GM21786 (cell line): ENCODE data around the gene BROX.
"Not testable (repeated sequence)": the region's sequence is repeated elsewhere in the genome, so short reads cannot be mapped to it uniquely, and the experiment has no call there.

Experiments
- ATAC-seq: cut with Tn5 transposase; IDR thresholded peaks from one replicate; pipeline ENCODE4 v1.9.1; 2021; ENCODE audit not compliant: unreplicated experiment

The BROX gene

DNA sequence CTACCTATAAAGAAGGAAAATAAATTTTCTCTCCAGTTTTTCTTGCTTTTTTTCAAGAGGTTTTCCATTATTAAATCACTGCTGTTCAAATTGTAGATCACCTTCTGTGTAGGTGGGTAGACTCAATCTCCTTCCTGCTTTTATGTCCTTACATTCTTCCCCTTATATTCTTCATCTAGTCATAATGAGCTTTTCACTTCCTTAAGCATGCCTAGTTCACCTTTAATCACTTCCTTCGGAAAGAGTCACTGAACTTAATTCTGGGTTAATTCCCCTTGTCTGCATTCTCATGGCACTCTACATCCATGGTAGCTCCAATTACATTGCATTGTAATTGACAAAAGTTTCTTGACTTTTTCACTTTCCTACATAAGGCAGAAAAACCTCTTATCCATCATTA is 18.5 kb downstream of the BROX start:
- no peak for ATAC-seq

DNA sequence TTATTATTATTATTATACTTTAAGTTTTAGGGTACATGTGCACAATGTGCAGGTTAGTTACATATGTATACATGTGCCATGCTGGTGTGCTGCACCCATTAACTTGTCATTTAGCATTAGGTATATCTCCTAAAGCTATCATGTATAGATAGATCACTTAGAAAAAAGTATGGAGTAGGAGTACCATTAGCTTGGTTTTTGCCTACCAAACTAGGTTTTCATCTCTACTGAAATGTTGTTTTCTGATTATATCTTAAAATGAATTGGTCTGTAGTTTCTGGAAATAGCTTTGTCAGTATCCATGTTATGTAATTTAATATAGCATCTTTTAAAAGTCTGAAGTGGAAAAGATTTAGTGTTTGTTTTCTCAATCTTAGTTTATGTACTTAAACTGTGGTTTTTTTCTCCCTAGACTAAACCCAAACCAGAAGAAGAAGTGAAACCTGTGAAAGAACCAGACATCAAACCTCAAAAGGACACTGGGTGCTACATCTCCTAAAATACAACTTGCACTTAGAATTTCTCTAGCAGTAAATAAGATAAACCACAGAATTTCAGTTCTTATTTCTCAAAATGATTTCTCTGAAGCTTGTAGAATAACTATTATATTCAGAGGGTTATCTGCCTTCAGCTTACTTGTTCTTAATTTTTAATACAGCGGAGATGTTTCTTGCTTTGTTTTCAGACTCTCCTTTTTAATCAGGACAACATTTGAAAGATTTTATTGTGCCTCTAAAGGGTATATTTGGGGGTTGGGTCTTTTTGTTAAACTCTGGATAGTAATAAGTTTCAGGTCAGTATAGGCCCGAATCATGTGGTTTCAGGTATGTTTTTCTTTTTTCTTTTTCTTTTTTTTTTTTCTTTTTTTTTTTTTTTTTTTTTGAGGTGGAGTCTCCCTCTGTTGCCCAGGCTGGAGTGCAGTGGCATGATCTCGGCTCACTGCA is 20.1 kb downstream of the BROX start:
- peak; percentile 98 for ATAC-seq

DNA sequence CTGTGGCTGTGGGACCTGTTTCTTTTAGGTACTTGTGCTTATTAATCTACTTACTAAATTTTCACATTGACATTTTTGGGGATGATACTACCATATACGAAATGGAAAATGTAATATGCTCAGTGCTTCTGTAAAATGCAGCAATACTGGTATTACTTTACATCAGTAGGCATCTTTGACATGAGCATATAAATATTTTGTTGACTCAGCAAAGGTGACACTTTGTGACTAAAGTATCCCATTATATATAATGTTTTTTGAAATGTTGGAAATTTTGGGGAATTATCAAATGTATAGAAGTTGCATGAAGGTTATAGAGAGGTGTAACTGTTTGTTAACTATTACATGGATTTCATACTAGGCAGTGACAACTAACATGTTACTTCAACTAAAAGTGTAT is 22.4 kb downstream of the BROX start:
- ATAC-seq, result no peak

DNA sequence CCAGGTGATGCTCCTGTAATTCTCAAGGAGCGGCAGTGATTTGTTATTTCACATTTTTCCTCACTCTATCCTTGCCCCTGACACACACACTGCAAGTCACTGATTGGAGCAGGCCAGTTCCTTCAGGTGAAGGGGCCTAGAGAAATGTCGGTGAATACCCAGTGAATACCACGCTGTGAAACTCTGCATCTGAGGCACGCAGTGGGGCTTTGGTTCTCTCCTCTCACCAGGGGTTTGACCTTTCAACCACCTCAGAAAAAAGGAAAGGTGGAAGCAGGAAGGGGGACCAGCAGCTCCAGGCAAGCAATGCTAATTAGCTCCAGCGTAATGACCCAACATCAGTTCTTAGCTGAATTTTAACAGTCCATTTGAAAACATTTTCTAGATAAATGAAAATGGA is 24.1 kb downstream of the BROX start:
- no peak for ATAC-seq

DNA sequence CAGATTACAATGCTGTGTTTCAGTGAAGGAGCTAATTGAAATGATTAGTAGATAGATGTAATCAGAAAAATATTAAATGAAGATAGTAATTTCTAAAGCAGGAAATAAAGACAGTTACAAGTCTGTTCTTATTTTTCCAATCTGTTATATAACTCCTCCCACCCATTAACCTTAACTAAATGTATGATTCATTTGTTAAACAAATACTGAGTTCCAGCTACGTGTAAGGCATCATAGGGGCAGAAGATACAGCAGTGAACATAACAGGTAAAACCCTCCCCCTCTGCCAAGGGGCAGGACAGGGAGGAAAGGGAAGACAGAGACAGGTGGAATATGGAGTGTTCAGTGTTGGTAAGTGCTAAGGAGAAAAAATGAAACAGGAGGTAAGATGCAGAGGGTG is 24.6 kb downstream of the BROX start, which contains the start of gene FAM177B:
TSS of gene FAM177B (plus strand) at position 231 of the 400 bp plus-strand sequence. CDS start 9,344 bp downstream, outside the sequence.
- no peak for ATAC-seq

DNA sequence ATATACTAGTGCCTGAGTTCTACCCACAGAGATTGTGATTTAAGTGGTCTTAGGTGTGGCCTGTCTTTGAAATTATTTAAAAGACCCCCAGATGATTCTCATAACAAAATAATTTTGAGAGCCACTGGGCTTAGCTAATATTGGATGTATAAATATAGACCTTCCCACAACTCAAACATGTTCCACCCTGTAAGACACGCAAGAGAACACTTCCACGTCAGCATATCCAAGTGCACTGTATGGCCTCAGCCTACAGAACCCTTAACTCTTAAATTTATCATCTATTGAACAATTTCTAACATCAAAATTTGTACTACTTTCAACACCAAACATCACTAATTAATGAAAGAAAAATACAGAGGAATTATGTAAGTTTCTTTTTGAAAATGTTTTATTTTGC is 27.1 kb downstream of the BROX start:
- no peak for ATAC-seq

DNA sequence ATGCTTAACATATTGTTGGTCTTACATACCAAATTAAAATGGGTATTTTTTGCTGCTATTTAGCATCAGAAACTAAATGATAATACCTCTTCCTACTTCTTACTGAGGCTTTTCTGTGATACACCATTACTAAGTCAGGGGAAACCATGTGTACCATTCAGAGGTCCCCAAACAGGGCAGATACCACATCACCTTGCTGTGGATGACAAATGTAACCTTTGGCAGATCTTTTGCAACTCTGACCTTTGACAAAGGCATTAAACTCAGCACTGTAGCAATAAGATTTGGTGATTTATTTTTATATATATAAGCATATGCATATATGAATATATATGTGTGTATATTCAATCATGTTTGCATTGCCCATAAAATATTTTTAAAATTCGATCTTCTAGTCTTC is 27.6 kb downstream of the BROX start:
- no peak for ATAC-seq

DNA sequence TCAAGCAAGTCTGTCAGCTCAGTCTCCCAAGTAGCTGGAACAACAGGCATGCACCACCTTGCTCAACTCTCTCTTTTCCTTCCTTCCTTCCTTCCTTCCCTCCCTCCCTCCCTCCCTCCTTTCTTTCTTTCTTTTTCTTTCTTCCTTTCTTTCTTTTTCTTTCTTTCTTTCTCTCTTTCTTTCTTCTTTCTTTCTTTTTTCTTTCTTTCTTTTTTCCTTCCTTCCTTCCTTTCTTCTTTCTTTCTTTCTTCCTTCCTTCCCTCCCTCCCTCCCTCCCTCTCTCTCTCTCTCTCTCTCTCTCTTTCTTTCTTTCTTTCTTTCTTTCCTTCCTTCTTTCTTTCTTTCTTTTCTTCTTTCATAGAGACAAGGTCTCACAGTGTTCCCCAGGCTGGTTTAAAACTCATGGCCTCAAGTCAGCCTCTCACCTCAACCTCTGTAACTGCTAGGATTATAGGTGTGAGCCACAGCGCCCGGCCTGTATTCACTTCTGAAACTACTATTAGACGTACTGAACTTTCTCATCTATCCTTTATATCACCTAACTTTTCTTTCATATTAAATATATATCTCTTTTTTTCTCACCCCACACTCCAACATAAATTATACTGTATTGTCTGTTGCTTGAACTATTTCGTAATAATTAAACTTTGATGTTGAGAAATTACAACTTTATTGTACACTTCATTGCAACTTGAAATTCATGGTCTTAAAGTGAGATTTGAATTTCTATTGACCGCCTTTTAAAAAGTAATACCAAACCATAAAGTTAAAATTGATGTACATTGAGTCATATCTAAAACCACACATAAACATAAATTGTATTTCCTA is 29.5 kb downstream of the BROX start:
- not testable (repeated sequence) for ATAC-seq

DNA sequence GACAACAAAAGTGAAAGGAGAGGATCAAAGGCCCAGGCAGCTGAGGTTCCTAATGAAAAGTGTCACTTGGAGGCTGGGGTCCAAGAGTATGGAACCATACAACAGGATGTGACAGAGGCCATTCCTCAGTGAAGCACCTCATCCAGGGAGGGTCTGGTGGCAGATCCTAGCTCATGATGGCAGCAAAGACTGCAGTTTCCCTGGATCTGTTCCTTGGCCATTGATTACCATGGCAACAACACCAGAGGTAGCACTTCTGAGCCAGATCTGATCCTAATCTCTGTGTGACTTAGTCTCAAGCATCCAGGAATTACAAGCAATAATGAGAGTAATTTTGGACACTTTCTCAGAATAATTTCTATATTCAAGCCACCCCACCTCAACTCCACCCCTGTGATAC is 37.6 kb downstream of the BROX start:
- ATAC-seq, result no peak

DNA sequence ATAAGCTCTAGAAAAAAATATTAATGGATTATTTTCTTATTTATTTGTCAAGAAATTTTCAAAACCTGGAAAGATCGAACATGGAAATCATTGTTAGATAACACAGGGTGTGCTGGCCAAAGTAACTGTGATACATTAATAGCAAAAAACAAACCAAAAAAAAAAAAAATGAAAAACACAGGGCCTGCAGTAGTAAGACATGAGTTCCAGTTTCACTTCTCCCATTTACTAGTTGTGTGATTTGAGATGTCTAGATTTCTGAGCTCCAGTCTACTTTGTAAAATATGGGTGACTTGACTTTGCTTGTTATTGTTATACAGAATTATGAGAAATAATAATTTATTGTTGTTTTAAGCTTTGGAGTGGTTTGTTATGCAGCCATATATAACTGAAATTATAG is 38.3 kb downstream of the BROX start:
- peak; percentile 79 for ATAC-seq

DNA sequence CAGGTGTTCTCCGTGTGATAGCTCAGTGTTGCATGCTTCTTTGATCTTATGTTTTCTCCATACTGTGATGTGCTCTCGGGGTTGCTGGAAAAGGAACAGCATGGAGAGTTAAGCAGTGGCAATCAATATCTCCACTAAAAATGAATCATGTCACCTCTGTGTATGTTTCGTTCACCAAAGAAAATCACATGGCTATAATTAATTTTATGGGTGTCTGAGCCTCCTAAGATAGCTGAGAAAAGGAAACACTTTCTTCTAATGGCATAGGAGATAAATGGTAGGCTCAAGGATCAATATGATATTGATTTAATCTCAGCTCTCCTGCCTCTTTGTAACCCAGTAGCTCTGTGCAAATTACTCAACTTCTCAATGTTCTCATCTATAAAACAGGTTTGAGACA is 38.9 kb downstream of the BROX start:
- no peak for ATAC-seq

DNA sequence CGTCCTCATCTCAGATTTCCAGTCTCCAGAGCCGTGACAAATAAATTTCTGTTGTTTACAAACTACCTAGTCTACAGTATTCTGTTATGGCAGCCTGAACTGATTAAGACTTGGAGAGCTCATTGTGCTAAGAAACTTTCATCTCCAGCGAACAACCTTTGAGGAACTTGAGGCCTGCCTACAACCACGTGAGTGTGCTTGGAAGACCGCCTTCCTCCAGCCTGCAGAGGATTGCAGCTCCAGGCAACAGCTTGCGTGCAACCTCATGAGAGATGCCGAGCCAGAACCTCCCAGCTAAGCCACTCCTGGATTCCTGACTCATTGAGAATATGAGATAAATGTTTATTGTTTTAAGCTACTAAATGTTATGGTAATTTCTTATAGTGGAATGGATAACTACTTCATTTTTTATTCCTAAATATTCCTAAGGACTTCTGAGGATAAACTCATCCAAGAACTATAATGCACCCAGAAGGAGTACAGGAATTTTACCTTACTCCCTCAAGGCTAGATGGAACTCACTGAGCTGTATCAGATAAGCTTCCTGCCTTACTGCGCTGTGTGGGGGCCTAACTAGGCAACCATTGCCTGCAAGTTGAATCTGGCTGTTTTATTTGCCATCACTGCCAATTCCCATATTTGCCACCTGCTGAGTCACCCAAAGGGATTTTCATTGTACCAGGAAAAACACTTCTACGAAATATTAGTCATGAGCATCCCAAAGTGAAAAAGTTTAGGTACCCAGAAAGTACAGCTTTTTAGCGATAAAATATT is 42.2 kb downstream of the BROX start:
- ATAC-seq, result no peak

DNA sequence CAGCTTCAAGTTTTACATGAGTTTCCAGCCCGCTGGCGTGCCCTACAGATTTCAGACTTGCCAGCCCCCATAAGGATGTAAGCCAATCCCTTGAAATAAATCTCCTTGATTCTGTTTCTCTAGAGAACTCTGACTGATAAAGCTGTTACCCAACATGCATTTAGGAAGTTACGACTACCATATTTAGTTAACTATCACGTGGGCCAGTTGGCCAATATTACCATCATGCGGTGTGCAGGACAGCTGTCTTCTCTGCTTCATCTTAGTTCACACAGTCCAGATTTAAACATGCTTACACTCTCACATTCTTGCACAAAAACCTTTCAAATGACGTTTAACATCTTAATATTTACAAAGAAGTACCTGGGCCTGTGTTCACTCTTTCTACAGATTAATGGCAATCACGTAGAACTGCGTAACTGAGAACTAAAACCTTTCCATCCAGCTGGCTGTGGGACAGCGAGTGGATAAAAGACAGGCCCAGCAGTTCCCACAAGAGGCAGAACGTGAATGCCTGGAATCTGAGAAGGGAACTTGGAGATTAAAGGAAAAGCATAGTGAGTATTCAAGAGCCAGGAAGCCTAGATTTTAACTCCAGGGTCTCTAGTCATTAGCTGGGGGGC is 45.4 kb downstream of the BROX start:
- no peak for ATAC-seq

DNA sequence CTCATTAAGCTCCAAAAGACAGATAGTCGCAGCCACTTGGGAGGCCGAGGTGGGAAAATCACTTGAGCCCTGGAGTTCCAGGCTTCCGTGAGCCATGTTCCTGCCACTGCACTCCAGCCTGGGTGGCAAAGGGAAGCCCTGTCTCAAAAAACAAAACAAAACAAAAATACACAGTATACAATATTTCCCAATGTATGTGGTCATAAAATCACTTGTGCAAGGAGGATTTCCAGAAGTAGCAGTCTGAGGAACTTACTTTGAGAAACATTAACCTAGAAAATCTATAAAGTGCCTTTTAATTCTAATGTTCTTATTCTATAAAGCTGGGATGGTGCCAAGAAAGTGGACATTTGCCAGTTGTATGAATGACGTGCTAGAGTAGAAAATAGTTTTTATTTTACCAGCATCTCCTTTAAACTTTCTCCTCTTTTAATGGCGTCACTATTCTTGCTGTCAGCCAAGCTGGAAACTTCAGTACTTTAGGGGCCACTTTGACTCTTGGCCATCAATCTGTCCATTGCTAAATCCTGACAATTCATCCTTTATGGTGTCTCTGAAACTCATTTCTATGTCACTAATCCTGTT is 47.2 kb downstream of the BROX start:
- ATAC-seq, result no peak

DNA sequence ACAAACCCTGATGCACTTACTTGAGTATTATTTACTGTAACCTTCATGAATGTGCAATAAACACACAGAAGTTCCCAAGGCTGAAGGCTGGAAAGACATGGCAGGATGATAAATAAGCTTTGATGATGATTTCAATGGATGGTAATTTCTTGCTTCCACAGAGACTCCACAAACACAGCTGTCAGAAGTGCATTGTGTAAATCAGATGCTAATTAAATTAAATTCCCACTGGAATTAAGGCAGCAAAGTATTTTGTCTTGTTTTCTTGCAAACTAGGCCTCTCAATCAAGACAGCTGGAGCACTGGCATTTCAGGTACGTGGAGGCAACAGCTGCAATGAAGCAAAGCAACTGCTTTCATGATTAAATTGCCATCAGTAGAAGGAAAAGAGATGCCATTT is 48.7 kb downstream of the BROX start:
- ATAC-seq, result no peak

DNA sequence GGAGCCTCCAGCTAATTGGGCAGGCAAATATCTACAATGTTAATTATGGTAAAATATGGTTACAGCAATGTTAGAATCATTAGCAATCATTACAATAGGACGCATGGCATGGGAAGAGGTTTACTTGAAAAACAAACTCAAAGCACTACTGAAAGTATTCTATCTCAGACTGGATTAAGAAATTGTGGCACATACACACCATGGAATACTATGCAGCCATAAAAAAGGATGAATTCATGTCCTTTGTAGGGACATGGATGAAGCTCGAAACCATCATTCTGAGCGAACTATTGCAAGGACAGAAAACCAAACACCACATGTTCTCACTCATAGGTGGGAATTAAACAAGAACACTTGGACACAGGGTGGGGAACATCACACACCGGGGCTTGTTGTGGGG is 49.8 kb downstream of the BROX start:
- ATAC-seq, result not testable (repeated sequence)

DNA sequence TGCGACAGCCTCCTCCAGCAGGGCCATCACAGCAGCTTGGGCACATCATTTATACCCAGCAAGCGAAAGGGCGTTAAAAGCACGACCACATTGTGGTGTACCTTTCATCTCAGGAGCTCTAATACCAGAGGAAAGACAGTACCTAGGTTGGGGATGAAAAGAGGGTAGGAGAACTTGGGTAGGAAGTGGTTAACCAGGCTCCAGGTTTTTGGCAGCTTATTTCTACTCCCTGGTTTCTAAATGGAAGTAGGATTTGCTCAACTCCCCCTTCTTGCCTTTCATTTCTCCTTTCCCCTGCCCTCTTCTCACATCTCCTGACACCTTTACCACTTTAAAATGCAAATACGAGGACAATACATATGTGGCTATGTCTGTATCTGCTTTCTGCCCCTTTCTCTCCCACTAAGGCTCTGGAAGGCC is 54.8 kb downstream of the BROX start:
- ATAC-seq, result no peak

DNA sequence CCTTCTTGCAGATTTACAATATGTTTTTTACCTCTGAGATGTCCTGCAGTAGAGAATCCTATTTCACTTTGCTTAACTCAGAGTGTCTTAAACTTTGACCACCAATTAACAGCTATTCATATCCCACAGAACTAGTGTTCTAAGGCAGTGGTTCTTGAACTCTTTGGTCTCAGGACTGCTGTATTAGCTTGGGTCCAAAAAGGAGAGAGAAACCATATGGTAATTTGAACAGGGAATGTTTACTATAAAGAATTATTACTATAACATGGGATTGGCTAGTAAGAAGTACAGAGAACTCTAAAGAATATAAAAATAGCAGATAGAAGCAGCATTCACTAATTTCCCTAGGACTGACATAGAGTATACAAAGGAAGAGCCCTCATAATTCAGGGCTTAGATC is 56.2 kb downstream of the BROX start:
- no peak for ATAC-seq

DNA sequence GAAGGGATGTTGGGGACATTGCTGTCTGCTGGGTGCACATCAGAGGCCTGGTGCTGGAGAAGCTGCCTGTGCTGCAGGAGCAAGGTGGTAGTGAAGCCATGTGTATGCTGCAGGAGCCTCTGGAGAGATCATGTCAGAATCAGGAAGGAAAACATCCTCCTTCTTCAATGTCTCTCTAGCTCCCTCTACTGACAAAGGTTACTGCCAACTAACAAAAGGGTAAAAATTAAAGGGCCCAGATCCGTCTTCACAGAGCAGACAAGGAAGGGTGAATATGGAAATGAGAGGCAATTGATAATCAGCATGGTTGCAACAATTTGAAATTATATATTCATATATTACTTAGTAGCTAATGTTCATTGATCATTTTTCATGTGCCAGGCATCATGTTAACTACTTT is 56.8 kb downstream of the BROX start:
- no peak for ATAC-seq

DNA sequence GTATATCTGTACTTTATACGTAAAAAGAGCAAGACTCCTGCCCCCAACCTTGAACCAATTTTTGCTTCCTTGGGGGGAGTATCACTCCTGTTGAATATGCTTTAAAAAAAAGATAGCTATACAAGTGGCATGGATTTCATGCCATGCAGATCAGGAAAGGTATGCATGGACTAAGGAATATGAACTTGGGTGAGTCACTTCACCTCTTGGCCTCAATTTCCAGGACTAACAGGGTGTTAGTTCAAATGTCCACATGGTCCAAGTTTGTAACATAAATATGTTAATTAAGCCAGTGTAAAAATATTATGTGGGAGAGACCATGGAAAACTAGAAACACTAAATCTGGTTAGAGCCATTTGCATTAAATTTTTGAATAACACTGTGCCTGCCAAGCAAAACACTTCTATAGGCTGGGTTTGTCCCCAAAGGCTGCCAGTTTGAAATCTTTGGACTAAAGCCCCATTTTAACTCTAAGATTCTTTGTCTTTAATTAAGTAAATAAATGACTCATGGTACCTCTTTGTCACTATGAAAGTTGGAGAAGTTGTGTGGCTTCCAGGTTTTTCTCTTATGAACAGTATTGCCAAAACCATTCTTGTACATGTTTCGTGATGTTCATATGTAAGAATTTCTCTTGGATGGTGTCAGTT is 57.7 kb downstream of the BROX start:
- no peak for ATAC-seq
